ENCODE measurements around the gene LRRC8B. TPM values are rescaled to one million over a fixed set of nuclear protein-coding genes. Genes with fewer than 3 reads are reported as not detected.

The LRRC8B gene
- total RNA-seq (2022; extraction: Qiagen RNA extraction), result 3.1 to 4.6 TPM (median 4.0 TPM) in 5 replicates

DNA sequence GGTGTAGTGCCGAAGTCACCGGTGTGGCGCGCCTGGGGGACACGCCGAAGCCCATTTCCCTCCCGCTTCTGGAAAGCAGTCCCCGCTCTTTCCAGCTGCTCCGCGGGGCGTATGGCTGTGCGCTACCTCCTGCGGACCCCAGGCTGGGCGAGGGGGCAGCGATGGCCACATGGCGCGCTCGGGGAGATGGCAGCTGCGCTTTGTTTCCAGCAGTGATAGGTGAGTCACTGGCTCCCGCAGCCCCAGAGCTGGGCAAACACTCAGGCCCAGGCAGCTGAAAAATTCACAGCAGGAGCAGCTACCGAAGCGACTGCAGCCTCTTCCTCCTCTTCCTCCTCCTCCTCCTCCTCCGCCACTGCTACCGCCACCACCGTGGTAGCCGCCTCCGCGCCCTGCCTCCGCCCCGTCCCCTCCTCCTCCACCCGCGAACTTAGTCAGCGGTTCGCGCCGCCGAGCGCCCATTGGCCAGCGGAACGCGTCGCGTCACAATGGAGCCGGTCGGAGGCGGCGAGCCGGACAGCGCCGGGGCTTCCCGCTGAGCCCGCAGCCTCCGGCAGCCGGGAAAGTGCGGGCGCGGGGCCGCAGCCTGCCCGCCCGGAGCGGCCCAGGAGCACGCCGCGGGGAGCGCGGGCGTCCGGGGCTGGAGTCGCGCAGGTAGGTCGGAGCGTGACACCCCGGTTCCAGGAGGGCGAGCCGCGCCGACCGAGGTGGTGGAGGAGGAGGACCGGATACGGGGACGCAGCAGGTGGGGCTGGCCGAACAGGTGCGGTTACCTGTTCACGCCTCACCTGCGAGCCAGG is at the start of gene LRRC8B:
Gene LRRC8B (plus strand): TSS at position 461 of the 800 bp plus-strand sequence. CDS start 57,822 bp downstream, outside the sequence.

DNA sequence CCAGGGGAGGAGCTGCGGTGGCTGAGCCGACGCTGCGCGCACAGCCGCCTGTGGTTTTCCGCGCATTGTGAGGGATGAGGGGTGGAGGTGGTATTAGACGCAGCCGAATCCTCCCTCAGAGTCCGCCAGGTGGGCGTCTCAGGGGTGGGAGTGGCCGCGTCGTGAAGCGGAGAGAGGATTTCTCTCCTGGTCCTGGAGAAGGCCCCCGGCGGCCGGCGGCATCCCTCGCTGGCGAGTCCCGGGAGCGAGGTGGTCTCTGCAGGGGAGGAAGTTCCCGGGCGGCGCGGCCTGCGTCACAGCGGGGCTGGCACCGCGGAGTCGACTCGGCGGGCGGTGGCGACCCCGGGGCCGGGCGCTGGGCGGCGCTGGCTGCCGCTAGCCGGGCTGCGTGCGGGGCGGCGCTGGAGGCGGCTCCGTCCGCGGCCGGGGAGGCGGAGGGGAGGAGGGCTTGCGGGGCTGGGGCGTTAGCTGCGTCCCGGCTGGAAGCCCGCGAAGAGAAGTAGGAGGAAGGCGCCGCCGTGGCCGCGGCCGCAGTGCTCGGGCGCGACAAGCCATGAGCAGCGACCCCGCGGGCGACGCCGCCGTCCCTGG is 108.1 kb downstream of the LRRC8B start, which contains the start of gene LRRC8C:
Gene LRRC8C (plus strand): TSS at position 464 of the 591 bp plus-strand sequence. CDS start 53,354 bp downstream, outside the sequence.

Other genes starting within 250 kb of the LRRC8B start
- not detected in 5 replicates for gene GBP6, start 160.8 kb upstream of the LRRC8B start, total RNA-seq (2022; extraction: Qiagen RNA extraction)
- gene LRRC8C, start 108.3 kb downstream of the LRRC8B start, total RNA-seq (2022; extraction: Qiagen RNA extraction), result 9.2 to 11.9 TPM (median 11.6 TPM) in 5 replicates

Data from A549 treated with Mapracorat at 1 μM for 4 hours (cell line).